HCT116 (cell line): Measurements from ENCODE around the gene S1PR3. TPM values are rescaled to one million over a fixed set of nuclear protein-coding genes. Genes with fewer than 3 reads are reported as not detected.

Experiments
- ATAC-seq: fragments of 200-7000 bp; cut with Tn5 transposase; 2 replicates; pipeline ENCODE4 v1.9.1; 2020; ENCODE audit warnings: mild to moderate bottlenecking, moderate library complexity
- BruUV-seq: library from RNA; stranded (reverse); fragments of 400-500 nt; replicated peaks from 2 replicates; lab custom pipeline; 2021; lab: Mats Ljungman, UMichigan
- CTCF ChIA-PET: fragments of 300-600 bp; sonication (Branson Sonifier 250); formaldehyde crosslinking; loops from one replicate; lab custom pipeline; 2021; ENCODE audit warnings: antibody characterized with exemption; lab: Charles Lee
- POLR2A ChIA-PET: fragments of 300-600, 350-600 bp; sonication (Branson Sonifier 250); formaldehyde crosslinking; loops from one replicate; lab custom pipeline; 2021; ENCODE audit warnings: antibody characterized with exemption; lab: Charles Lee
- RAD21 ChIA-PET, 2 experiments: fragments of 300-600 bp; sonication (Branson Sonifier 250); formaldehyde crosslinking; loops; one replicate each; lab custom pipeline; 2023; ENCODE audit warnings: low total read pairs in 2 of 2; ENCODE audit not compliant: uncharacterized antibody in 2 of 2, unreplicated experiment in 2 of 2, low non-redundant PET in 1 of 2; lab: Charles Lee
- DNase-seq: peaks from one replicate; pipeline ENCODE4 v3.0.0-alpha.2; 2010; ENCODE audit warnings: low read depth, low spot score
- H2AFZ ChIP-seq: fragments of 200-600 bp; shearing (Covaris generic), sonication (generic); 2 replicates; pipeline ENCODE4 v1.6.1; 2017; ENCODE audit warnings: low read depth, mixed run types, mixed read lengths, antibody characterized with exemption, low read length; ENCODE audit not compliant: poor library complexity, severe bottlenecking
- H3K27ac ChIP-seq: 2 replicates; pipeline ENCODE4 v1.5.1; 2012; ENCODE audit warnings: low read depth, low read length
- H3K27me3 ChIP-seq: fragments of 200-600 bp; sonication (generic); 2 replicates; pipeline ENCODE4 v1.6.1; 2016; ENCODE audit warnings: mixed run types, low read length, mixed read lengths; ENCODE audit not compliant: insufficient read depth
- H3K36me3 ChIP-seq, 2 experiments: fragments of 200-500 bp in 1 of 2; fragments of 200-600 bp in 1 of 2; sonication (Bioruptor generic) in 1 of 2; sonication (generic) in 1 of 2; 2 replicates each; pipeline versions ENCODE4 v1.5.1 to v1.6.1; 2014 to 2016; ENCODE audit warnings: low read length in 2 of 2, inconsistent platforms in 1 of 2, mixed read lengths in 1 of 2, mixed run types in 1 of 2; ENCODE audit not compliant: insufficient read depth in 2 of 2, control insufficient read depth in 1 of 2
- H3K4me1 ChIP-seq, 2 experiments: fragments of 200-600 bp in 1 of 2; sonication (generic) in 1 of 2; 2 replicates each; pipeline versions ENCODE4 v1.5.1 to v1.6.1; 2012 to 2017; ENCODE audit warnings: low read length in 2 of 2, inconsistent platforms in 1 of 2, mild to moderate bottlenecking in 1 of 2, mixed read lengths in 1 of 2, mixed run types in 1 of 2, moderate library complexity in 1 of 2; ENCODE audit not compliant: insufficient read depth in 2 of 2, control insufficient read depth in 1 of 2
- H3K4me2 ChIP-seq: fragments of 200-600 bp; sonication (generic); 2 replicates; pipeline ENCODE4 v1.6.1; 2017; ENCODE audit warnings: mixed run types, low read length, mixed read lengths
- H3K4me3 ChIP-seq, 2 experiments: fragments of 200-600 bp in 1 of 2; sonication (generic) in 1 of 2; replicated peaks in 1 of 2; 2 replicates each; pipeline ENCODE4 v1.5.1; 2011 to 2016; ENCODE audit warnings: low read length in 2 of 2, control low read depth in 1 of 2, low read depth in 1 of 2, mild to moderate bottlenecking in 1 of 2, mixed read lengths in 1 of 2, mixed run types in 1 of 2
- H3K79me2 ChIP-seq: fragments of 200-600 bp; sonication (generic); 2 replicates; pipeline ENCODE4 v1.6.1; 2017; ENCODE audit warnings: mild to moderate bottlenecking, mixed run types, low read length, moderate library complexity, mixed read lengths; ENCODE audit not compliant: insufficient read depth
- H3K9ac ChIP-seq: fragments of 200-600 bp; sonication (generic); 2 replicates; pipeline ENCODE4 v1.6.1; 2016; ENCODE audit warnings: low read length, mixed read lengths
- H3K9me2 ChIP-seq: fragments of 200-600 bp; sonication (generic), shearing (Covaris generic); 2 replicates; pipeline ENCODE4 v1.6.1; 2017; ENCODE audit warnings: mixed run types, mild to moderate bottlenecking, moderate library complexity; ENCODE audit not compliant: insufficient read depth
- H3K9me3 ChIP-seq, 2 experiments: fragments of 200-500 bp in 1 of 2; fragments of 200-600 bp in 1 of 2; sonication (Bioruptor generic) in 1 of 2; sonication (generic) in 1 of 2; 2 replicates each; pipeline ENCODE4 v1.6.1; 2014 to 2017; ENCODE audit warnings: low read length in 2 of 2, mixed read lengths in 2 of 2, inconsistent platforms in 1 of 2, low read depth in 1 of 2, mild to moderate bottlenecking in 1 of 2, mixed run types in 1 of 2, moderate library complexity in 1 of 2; ENCODE audit not compliant: control insufficient read depth in 1 of 2, insufficient read depth in 1 of 2
- H4K20me1 ChIP-seq: fragments of 200-600 bp; sonication (generic), shearing (Covaris generic); 2 replicates; pipeline ENCODE4 v1.6.1; 2017; ENCODE audit warnings: mixed run types, mild to moderate bottlenecking, moderate library complexity; ENCODE audit not compliant: insufficient read depth
- CEBPB ChIP-seq: IDR thresholded peaks from 2 replicates; pipeline ENCODE4 v1.6.1; 2012; ENCODE audit warnings: low read depth
- CTCF ChIP-seq, 3 experiments: fragments of 200-600 bp in 1 of 3; sonication (generic) in 1 of 3; IDR thresholded peaks in 2 of 3; conservative IDR thresholded peaks in 1 of 3; 2 replicates each; pipeline ENCODE4 v1.5.1; 2012 to 2017; ENCODE audit warnings: low read depth in 2 of 3, low read length in 2 of 3, antibody characterized with exemption in 1 of 3, borderline replicate concordance in 1 of 3, control low read depth in 1 of 3, mild to moderate bottlenecking in 1 of 3, mixed read lengths in 1 of 3, mixed run types in 1 of 3, moderate library complexity in 1 of 3; ENCODE audit not compliant: insufficient read depth in 1 of 3
- ELF1 ChIP-seq: IDR thresholded peaks from 2 replicates; pipeline ENCODE4 v1.6.1; 2012; ENCODE audit warnings: low read depth, borderline replicate concordance
- JUND ChIP-seq: IDR thresholded peaks from 2 replicates; pipeline ENCODE4 v1.6.1; 2012
- MAX ChIP-seq: IDR thresholded peaks from 2 replicates; pipeline ENCODE4 v1.6.1; 2012
- POLR2A ChIP-seq: IDR thresholded peaks from 2 replicates; pipeline ENCODE4 v1.7.0; 2011; ENCODE audit warnings: borderline replicate concordance; ENCODE audit not compliant: insufficient read depth, insufficient read length; ENCODE audit errors: extremely low read depth
- POLR2AphosphoS5 ChIP-seq: IDR thresholded peaks from 2 replicates; pipeline ENCODE4 v1.6.1; 2011; ENCODE audit warnings: mild to moderate bottlenecking, low read depth, low read length, moderate library complexity
- RAD21 ChIP-seq: IDR thresholded peaks from 2 replicates; pipeline ENCODE4 v1.6.1; 2012; ENCODE audit warnings: low read depth, mild to moderate bottlenecking
- SIN3A ChIP-seq: IDR thresholded peaks from 2 replicates; pipeline ENCODE4 v1.6.1; 2012; ENCODE audit warnings: low read depth
- SP1 ChIP-seq: IDR thresholded peaks from 2 replicates; pipeline ENCODE4 v1.6.1; 2012; ENCODE audit warnings: low read depth
- TCF7L2 ChIP-seq: IDR thresholded peaks from 2 replicates; pipeline ENCODE4 v1.7.0; 2011; ENCODE audit warnings: borderline replicate concordance, inconsistent platforms; ENCODE audit not compliant: insufficient read depth, insufficient read length; ENCODE audit errors: extremely low read depth
- ZBTB33 ChIP-seq: IDR thresholded peaks from 2 replicates; pipeline ENCODE4 v1.6.1; 2011; ENCODE audit warnings: mild to moderate bottlenecking, low read length, moderate library complexity; ENCODE audit not compliant: insufficient replicate concordance; ENCODE audit errors: extremely low read depth
- ZFX ChIP-seq: fragments of 450-650 bp; IDR thresholded peaks from 2 replicates; pipeline ENCODE4 v1.6.1; 2017
- intact Hi-C: fragments of 100-400 bp; cut with micrococcal nuclease; formaldehyde crosslinking; loops from 2 replicates; pipeline ENCODE4 v1.10.0; 2022
- total RNA-seq: library from RNA; stranded (reverse); gene quantifications from one replicate; pipeline ENCODE4 v1.2.1, GENCODE V29; 2021; ENCODE audit not compliant: unreplicated experiment

S1PR3 gene
- total RNA-seq, 1 experiment from 2014 or later = 0.07 TPM

GRCh38 chr9:89012294-89013042 lies 21.2 kb downstream of the S1PR3 start:
- H3K79me2 ChIP-seq = no peaks in the 10 kb centered on the region
- no TSS peak for BruUV-seq
- H3K36me3 ChIP-seq = no peaks in the 10 kb centered on the region
- no peak for DNase-seq
- H3K27me3 ChIP-seq = no peaks in the 10 kb centered on the region
- H3K27ac ChIP-seq = no peak overlapping the region
- no peaks in the 10 kb centered on the region for H3K4me1 ChIP-seq
- ChIA-PET RAD21 (no interaction called here), POLR2A (no interaction called here), CTCF (no interaction called here)
- H2AFZ ChIP-seq = no peak overlapping the region
- no peaks in the 10 kb centered on the region for H3K9me3 ChIP-seq
- H3K4me2 ChIP-seq = no peak overlapping the region
- H3K9ac ChIP-seq = no peak overlapping the region
- intact Hi-C loops = no loop called here
- ATAC-seq = no peak
- H3K4me3 ChIP-seq = no peak overlapping the region
- no peaks in the 10 kb centered on the region for H3K9me2 ChIP-seq
- 0 out of 2 replicates have a peak, but pooled peaks have one; percentile 11 for TF ChIP-seq RAD21
- TF ChIP-seq ZBTB33 = no peak
- no peaks in the 10 kb centered on the region for H4K20me1 ChIP-seq

- Histone ChIP-seq H3K27me3 (no peaks in the 10 kb centered on the region), H3K4me1 (no peaks in the 10 kb centered on the region), H3K4me3 (no peak overlapping the region), H3K9me3 (no peaks in the 10 kb centered on the region), H3K4me2 (no peak overlapping the region), H3K79me2 (no peaks in the 10 kb centered on the region), H3K9ac (no peak overlapping the region), H3K27ac (no peak overlapping the region), H2AFZ (no peak overlapping the region), H4K20me1 (no peaks in the 10 kb centered on the region), H3K36me3 (no peaks in the 10 kb centered on the region), H3K9me2 (no peaks in the 10 kb centered on the region)
- intact Hi-C loops = no loop called here
- ATAC-seq = no peak
- DNase-seq = no peak
- BruUV-seq = no TSS peak
- RAD21 ChIA-PET = no interaction called here
- POLR2A ChIA-PET = no interaction called here
- CTCF ChIA-PET = no interaction called here
- TF ChIP-seq TCF7L2 (no peak), JUND (no peak), CTCF (IDR thresholded peaks at IDR 0.05 in 2 of 3, conservative IDR thresholded peaks at IDR 0.05 in 1 of 3; ENCODE audit: borderline replicate concordance in 1 of 3, insufficient read depth in 1 of 3, low read depth in 2 of 3, low read length in 2 of 3) (no peak), ZBTB33 (no peak), MAX (no peak), ELF1 (no peak), POLR2AphosphoS5 (no peak), ZFX (no peak), CEBPB (no peak), POLR2A (no peak), SIN3A (no peak), SP1 (no peak)
Observed at GRCh38 chr9:89013660-89014059, 22.4 kb downstream of the S1PR3 start.
